Keratinocyte (primary cell): Measurements from ENCODE around the gene G6PC2.

Experiments used
- CTCF ChIP-seq, 3 experiments: IDR thresholded peaks in 1 of 3; conservative IDR thresholded peaks in 1 of 3; optimal IDR thresholded peaks in 1 of 3; 2 replicates in 2 of 3; 3 replicates in 1 of 3; pipeline versions ENCODE3 to v1.5.1; 2011; ENCODE audit warnings: low read length in 3 of 3, mild to moderate bottlenecking in 3 of 3, moderate library complexity in 2 of 3, control low read depth in 1 of 3, inconsistent platforms in 1 of 3; ENCODE audit not compliant: insufficient read depth in 2 of 3; ENCODE audit errors: extremely low read depth in 1 of 3
- EZH2 ChIP-seq: IDR thresholded peaks from one replicate; pipeline ENCODE4 v1.6.1; 2012; ENCODE audit warnings: inconsistent platforms, mild to moderate bottlenecking, low read length, moderate library complexity

- TF ChIP-seq EZH2 (no peak), CTCF (optimal IDR thresholded peaks at IDR 0.05 in 1 of 3, IDR thresholded peaks at IDR 0.05 in 1 of 3, conservative IDR thresholded peaks at IDR 0.05 in 1 of 3; ENCODE audit: extremely low read depth in 1 of 3, insufficient read depth in 2 of 3, low read length in 3 of 3) (no peak)
Observed at GRCh38 chr2:168955321-168955720, 54.2 kb downstream of the G6PC2 start.
